Omental fat pad (tissue), 4 donors: ENCODE measurements around the gene RAN. TPM values are rescaled to one million over a fixed set of nuclear protein-coding genes. Genes with fewer than 3 reads are reported as not detected.
"Not testable (repeated sequence)": the region's sequence is repeated elsewhere in the genome, so short reads cannot be mapped to it uniquely, and the experiment has no call there.

ENCODE experiments used
- ATAC-seq: fragments of 150-250 bp; one replicate; pipeline ENCODE4 v1.9.1; 2016; ENCODE audit warnings: mild to moderate bottlenecking, moderate library complexity; ENCODE audit not compliant: low FRiP score
- DNase-seq: peaks from one replicate; pipeline ENCODE4 v3.0.0-alpha.2; 2019; ENCODE audit warnings: low spot score
- total RNA-seq, 4 donors: library from RNA; depleted of rRNA; stranded (reverse); fragments of >200 nt; gene quantifications; one replicate each; pipeline ENCODE4 v1.1.0, GENCODE V29; 2016
- TF ChIP-seq, protein P1 (sequence below), 3 donors: fragments of 450-650 bp; IDR thresholded peaks; one replicate each; pipeline ENCODE4 v1.5.1; 2016 to 2017; ENCODE audit warnings: antibody characterized with exemption in 3 of 3, mild to moderate bottlenecking in 3 of 3, moderate library complexity in 2 of 3

Gene RAN
- total RNA-seq, 4 donors from 2014 or later: 159 to 468 (median 228) TPM

DNA sequence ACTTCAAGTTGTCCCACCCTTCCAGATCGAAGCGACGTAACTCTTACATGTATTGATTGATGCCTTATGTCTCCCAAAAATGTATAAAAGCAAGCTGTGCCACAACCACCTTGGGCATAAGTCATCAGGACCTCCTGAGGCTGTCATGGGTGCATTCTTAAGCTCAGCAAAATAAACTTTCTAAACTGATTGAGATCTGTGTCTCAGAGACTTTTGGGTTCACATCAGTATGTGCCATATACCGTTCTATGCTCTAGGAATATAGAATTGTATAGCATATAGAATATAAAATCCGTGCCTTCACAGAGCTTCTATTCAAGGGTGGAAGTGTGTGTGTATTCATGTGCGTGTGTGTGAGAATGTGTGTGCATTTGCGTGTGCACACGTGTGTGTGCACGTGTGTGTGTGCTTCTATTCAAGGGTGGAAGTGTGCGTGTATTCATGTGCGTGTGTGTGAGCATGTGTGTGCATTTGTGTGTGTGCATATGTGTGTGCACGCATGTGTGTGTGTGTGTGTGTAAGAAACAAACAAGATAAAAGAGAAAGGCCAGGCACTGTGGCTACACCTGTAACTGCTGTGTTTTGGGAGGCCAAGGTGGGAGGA lies 21.3 kb upstream of the RAN start:
- ATAC-seq: no peak
- DNase-seq: no peak
- TF ChIP-seq, protein P1, sequence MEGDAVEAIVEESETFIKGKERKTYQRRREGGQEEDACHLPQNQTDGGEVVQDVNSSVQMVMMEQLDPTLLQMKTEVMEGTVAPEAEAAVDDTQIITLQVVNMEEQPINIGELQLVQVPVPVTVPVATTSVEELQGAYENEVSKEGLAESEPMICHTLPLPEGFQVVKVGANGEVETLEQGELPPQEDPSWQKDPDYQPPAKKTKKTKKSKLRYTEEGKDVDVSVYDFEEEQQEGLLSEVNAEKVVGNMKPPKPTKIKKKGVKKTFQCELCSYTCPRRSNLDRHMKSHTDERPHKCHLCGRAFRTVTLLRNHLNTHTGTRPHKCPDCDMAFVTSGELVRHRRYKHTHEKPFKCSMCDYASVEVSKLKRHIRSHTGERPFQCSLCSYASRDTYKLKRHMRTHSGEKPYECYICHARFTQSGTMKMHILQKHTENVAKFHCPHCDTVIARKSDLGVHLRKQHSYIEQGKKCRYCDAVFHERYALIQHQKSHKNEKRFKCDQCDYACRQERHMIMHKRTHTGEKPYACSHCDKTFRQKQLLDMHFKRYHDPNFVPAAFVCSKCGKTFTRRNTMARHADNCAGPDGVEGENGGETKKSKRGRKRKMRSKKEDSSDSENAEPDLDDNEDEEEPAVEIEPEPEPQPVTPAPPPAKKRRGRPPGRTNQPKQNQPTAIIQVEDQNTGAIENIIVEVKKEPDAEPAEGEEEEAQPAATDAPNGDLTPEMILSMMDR (IDR thresholded peaks at IDR 0.05): no peak

DNA sequence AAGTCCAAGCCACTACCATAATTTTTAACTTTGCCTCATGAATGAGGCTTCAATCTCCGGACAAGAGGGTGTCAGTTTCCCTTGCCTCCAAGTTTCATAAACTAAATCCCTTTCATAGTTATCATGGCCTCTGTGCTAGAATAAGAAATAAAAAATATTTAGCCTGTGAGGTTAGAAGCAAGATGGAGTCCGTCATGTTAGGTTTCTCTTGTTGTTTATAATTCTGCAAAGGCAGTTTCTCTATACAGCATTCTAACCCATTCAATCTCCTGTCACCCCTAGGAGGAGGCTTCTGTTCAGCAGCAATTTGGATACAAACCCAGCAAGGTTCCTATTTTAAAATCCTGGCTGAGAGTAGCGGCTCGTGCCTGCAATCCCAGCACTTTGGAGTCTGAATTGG lies 15.8 kb upstream of the RAN start:
- no peak for DNase-seq
- ATAC-seq: no peak
- TF ChIP-seq, protein P1 (IDR thresholded peaks at IDR 0.05): no peak

DNA sequence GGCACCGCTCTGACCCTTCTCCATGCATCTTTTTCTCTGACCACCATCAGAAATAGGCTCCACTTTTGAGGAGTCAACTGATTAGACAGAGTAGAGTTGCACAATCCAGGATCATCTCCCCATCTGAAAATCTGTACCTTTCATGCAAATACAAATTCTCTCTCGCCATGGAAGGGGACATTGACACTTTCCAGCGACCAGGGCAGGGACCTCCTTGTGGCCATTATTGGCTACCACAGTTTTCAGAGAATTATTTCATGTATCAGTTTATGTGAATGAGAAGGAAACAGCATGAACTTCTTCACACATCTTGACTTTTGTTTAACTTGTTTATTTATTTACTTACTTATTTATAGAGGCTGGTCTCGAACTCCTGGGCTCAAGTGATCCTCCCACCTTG lies 13.8 kb upstream of the RAN start:
- no peak for DNase-seq
- TF ChIP-seq, protein P1 (IDR thresholded peaks at IDR 0.05): no peak
- ATAC-seq: no peak

DNA sequence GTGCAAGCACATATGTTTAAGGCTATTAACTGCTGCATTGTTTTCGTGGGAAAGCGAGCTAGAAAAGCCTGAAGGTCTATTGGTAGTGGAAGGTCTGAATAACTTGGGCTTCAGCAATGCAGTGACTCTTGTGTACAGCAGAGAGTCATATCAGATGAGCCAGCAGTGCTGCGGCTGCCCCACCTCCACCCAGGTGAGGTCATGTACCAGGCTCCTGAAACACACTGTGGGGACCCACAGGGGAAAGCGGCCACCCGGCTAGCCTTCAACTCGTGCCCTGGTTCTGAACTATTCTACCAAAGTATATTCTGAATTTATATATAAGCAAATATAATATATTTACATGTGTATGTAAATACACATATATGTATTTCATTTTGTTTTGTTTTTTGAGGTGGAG lies 12.7 kb upstream of the RAN start:
- ATAC-seq (no peak), DNase-seq (no peak)
- TF ChIP-seq, protein P1 (IDR thresholded peaks at IDR 0.05): no peak

DNA sequence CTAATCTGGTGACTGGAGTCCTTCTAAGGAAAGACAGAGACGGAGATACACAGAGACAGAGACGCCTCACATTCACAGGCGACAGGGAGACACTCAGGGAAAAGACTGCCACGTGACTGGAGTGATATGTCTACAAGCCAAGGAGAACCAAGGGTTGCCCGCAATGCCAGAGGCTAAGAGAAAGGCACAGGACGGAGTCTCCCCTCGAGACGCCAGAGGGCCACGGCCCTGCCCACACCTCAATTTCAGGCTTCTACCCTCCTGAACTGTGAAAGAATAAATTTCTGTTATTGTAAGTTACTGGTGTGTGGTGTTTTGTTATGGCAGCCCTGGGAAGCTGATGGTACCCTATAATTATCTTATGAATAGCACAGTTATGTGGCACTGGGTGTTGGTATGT lies 11.6 kb upstream of the RAN start:
- DNase-seq (no peak), ATAC-seq (no peak)
- TF ChIP-seq, protein P1 (IDR thresholded peaks at IDR 0.05): no peak

DNA sequence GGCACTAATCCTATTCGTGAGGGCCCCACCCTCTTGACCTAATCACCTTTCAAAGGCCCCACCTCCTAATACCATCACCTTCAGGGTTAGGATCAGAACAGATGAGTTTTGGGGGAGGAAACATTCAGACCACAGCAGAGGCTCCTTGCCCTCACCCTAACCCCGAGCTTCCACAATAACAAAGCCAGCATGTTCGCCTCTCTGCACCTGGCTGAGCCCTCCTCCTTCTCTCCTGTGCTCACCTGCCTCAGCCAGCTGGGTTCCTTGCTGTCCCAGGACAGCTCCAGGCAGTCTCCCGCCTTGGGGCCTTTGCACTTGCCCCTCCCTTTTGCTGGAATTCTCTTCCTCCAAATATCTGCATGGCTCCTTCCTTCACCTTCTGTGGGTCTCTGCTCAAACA lies 9.7 kb upstream of the RAN start:
- TF ChIP-seq, protein P1 (IDR thresholded peaks at IDR 0.05): no peak
- DNase-seq (no peak), ATAC-seq (no peak)

DNA sequence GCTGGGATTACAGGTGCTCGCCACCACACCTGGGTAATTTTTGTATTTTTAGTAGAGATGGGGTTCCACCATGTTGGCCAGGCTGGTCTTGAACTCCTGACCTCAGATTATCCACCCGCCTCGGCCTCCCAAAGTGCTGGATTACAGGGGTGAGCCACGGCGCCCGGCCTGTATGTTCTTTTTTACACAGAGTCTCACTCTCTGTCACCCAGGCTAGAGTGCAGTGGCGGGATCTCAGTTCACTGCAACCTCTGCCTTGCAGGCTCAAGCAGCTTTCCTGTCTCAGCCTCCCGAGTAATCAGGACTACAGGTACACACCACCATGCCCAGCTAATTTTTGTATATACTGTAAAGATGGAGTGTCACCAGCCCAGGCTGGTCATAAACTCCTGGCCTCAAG lies 9.1 kb upstream of the RAN start:
- not testable (repeated sequence) for ATAC-seq, DNase-seq

DNA sequence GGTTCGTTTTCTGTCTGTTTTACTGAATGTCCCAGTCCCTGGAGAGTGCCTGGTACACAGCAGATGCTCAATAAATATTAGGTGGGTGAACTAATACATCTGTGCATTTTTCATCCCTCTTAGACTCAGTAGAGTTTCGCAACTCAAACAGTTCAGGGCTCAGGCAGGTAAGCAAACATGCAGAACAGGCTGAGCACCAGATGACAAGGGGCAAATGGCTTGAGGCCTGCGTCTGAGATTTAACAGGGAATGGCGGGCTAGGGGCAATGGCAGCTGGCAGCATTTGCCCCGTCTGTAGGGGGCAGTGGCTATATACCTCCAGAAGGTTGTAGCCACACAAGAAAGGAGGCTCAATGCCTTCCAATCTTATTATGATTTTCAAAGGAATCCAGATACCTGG lies 8.6 kb upstream of the RAN start:
- ATAC-seq: no peak
- TF ChIP-seq, protein P1 (IDR thresholded peaks at IDR 0.05): no peak
- no peak for DNase-seq
